Measurements from ENCODE around the gene PCID2.

Gene PCID2

GRCh38 chr13:113216254-113217048, 8.0 kb upstream of the PCID2 start:
- Histone ChIP-seq H3K56ac (ENCODE audit: low read length) (peak overlapping the region; percentile 34), H4K8ac (ENCODE audit: low read depth, low read length) (no peak overlapping the region), H3K4ac (ENCODE audit: low read depth, low read length) (no peak overlapping the region), H3K79me2 (ENCODE audit: control insufficient read depth, insufficient read depth, low read length) (peaks cover 91% of the 10 kb centered on the region), H4K5ac (ENCODE audit: low read length) (no peak overlapping the region), H3K4me3 (ENCODE audit: low read length) (no peak overlapping the region), H3K4me2 (ENCODE audit: low read length) (no peak overlapping the region), H3K27ac (ENCODE audit: low read depth, low read length) (no peak overlapping the region), H2BK120ac (ENCODE audit: low read depth, low read length) (no peak overlapping the region), H3K79me1 (ENCODE audit: low read length) (peaks cover 14% of the 10 kb centered on the region), H3K9ac (ENCODE audit: low read length) (peak overlapping the region; percentile 3), H3K18ac (ENCODE audit: low read length) (no peak overlapping the region), H3K36me3 (ENCODE audit: control insufficient read depth, insufficient read depth, low read length) (peaks cover 1% of the 10 kb centered on the region), H3K27me3 (ENCODE audit: insufficient read depth, low read length, poor library complexity) (no peaks in the 10 kb centered on the region), H2AK5ac (ENCODE audit: low read length) (no peak overlapping the region), H3K23ac (ENCODE audit: low read length) (no peak overlapping the region), H2BK5ac (ENCODE audit: low read length) (no peak overlapping the region), H3K4me1 (ENCODE audit: control insufficient read depth, low read depth, low read length) (peaks cover 4% of the 10 kb centered on the region), H2BK15ac (replicated peaks; ENCODE audit: low read depth) (no peak overlapping the region)
- DNase-seq: peak; percentile 83
- WGBS (ENCODE audit: extremely low coverage, insufficient coverage, low lambda C conversion rate): no CpG with 5 or more reads among the region's 7 CpGs

- H3K9ac ChIP-seq (ENCODE audit: low read length): no peak overlapping the region
- H4K8ac ChIP-seq (ENCODE audit: low read depth, low read length): no peak overlapping the region
- no peak overlapping the region for H2BK5ac ChIP-seq (ENCODE audit: low read length)
- H3K23ac ChIP-seq (ENCODE audit: low read length): no peak overlapping the region
- peaks cover 80% of the 10 kb centered on the region for H3K79me2 ChIP-seq (ENCODE audit: control insufficient read depth, insufficient read depth, low read length)
- no peaks in the 10 kb centered on the region for H3K27me3 ChIP-seq (ENCODE audit: insufficient read depth, low read length, poor library complexity)
- no peak overlapping the region for H3K56ac ChIP-seq (ENCODE audit: low read length)
- no peaks in the 10 kb centered on the region for H3K36me3 ChIP-seq (ENCODE audit: control insufficient read depth, insufficient read depth, low read length)
- no peak overlapping the region for H2AK5ac ChIP-seq (ENCODE audit: low read length)
- no peak overlapping the region for H4K5ac ChIP-seq (ENCODE audit: low read length)
- no CpG with 5 or more reads among the region's 10 CpGs for WGBS (ENCODE audit: extremely low coverage, insufficient coverage, low lambda C conversion rate)
- H3K4me1 ChIP-seq (ENCODE audit: control insufficient read depth, low read depth, low read length): peaks cover 7% of the 10 kb centered on the region
- H3K4ac ChIP-seq (ENCODE audit: low read depth, low read length): no peak overlapping the region
- peak; percentile 77 for DNase-seq
- H3K4me3 ChIP-seq (ENCODE audit: low read length): no peak overlapping the region
- H3K4me2 ChIP-seq (ENCODE audit: low read length): no peak overlapping the region
- peaks cover 9% of the 10 kb centered on the region for H3K79me1 ChIP-seq (ENCODE audit: low read length)
- no peak overlapping the region for H2BK120ac ChIP-seq (ENCODE audit: low read depth, low read length)
- no peak overlapping the region for H3K27ac ChIP-seq (ENCODE audit: low read depth, low read length)
- H3K18ac ChIP-seq (ENCODE audit: low read length): no peak overlapping the region
- H2BK15ac ChIP-seq (replicated peaks; ENCODE audit: low read depth): no peak overlapping the region
Measured at GRCh38 chr13:113211774-113212173, 3.3 kb upstream of the PCID2 start.

GRCh38 chr13:113210833-113211232, 2.4 kb upstream of the PCID2 start:
- H3K79me1 ChIP-seq (ENCODE audit: low read length): peaks cover 9% of the 10 kb centered on the region
- no peak for DNase-seq

GRCh38 chr13:113209759-113210421, 1.4 kb upstream of the PCID2 start:
- no CpG with 5 or more reads among the region's 67 CpGs for WGBS (ENCODE audit: extremely low coverage, insufficient coverage, low lambda C conversion rate)

More at GRCh38 chr13:113210833-113211232, 2.4 kb upstream of the PCID2 start:
- Histone ChIP-seq H3K18ac (ENCODE audit: low read length) (no peak overlapping the region), H3K4ac (ENCODE audit: low read depth, low read length) (no peak overlapping the region), H3K9ac (ENCODE audit: low read length) (peak overlapping the region; percentile 61), H3K4me2 (ENCODE audit: low read length) (peak overlapping the region; percentile 50), H3K4me1 (ENCODE audit: control insufficient read depth, low read depth, low read length) (peaks cover 3% of the 10 kb centered on the region), H2AK5ac (ENCODE audit: low read length) (no peak overlapping the region), H3K79me2 (ENCODE audit: control insufficient read depth, insufficient read depth, low read length) (peaks cover 80% of the 10 kb centered on the region), H2BK5ac (ENCODE audit: low read length) (no peak overlapping the region), H4K8ac (ENCODE audit: low read depth, low read length) (no peak overlapping the region), H2BK120ac (ENCODE audit: low read depth, low read length) (no peak overlapping the region), H4K5ac (ENCODE audit: low read length) (no peak overlapping the region), H3K56ac (ENCODE audit: low read length) (peak overlapping the region; percentile 51), H3K27ac (ENCODE audit: low read depth, low read length) (no peak overlapping the region), H3K4me3 (ENCODE audit: low read length) (no peak overlapping the region), H3K27me3 (ENCODE audit: insufficient read depth, low read length, poor library complexity) (no peaks in the 10 kb centered on the region), H3K36me3 (ENCODE audit: control insufficient read depth, insufficient read depth, low read length) (no peaks in the 10 kb centered on the region), H3K23ac (ENCODE audit: low read length) (no peak overlapping the region), H2BK15ac (replicated peaks; ENCODE audit: low read depth) (no peak overlapping the region)
- WGBS (ENCODE audit: extremely low coverage, insufficient coverage, low lambda C conversion rate): no CpG with 5 or more reads among the region's 6 CpGs

GRCh38 chr13:113209336-113209758, 878 bp upstream of the PCID2 start, which contains the start of gene CUL4A:
CUL4A (plus strand) TSS chr13:113209613; CDS start chr13:113209628, 15 bp downstream.
- Histone ChIP-seq H3K9ac (ENCODE audit: low read length) (peak within 1 kb of the TSS; percentile 93), H3K79me1 (ENCODE audit: low read length) (peaks cover 10% of the 10 kb centered on the region), H3K79me2 (ENCODE audit: control insufficient read depth, insufficient read depth, low read length) (peaks cover 80% of the 10 kb centered on the region), H3K4me3 (ENCODE audit: low read length) (peak within 1 kb of the TSS; percentile 83), H2BK120ac (ENCODE audit: low read depth, low read length) (peak within 1 kb of the TSS; percentile 93), H3K27ac (ENCODE audit: low read depth, low read length) (peak within 1 kb of the TSS; percentile 98), H2BK5ac (ENCODE audit: low read length) (peak within 1 kb of the TSS; percentile 54), H3K18ac (ENCODE audit: low read length) (peak within 1 kb of the TSS; percentile 100), H3K4ac (ENCODE audit: low read depth, low read length) (peak within 1 kb of the TSS; percentile 99), H3K4me1 (ENCODE audit: control insufficient read depth, low read depth, low read length) (peaks cover 3% of the 10 kb centered on the region), H4K5ac (ENCODE audit: low read length) (no peak within 1 kb of the TSS), H3K27me3 (ENCODE audit: insufficient read depth, low read length, poor library complexity) (no peaks in the 10 kb centered on the region), H2BK15ac (replicated peaks; ENCODE audit: low read depth) (no peak within 1 kb of the TSS), H2AK5ac (ENCODE audit: low read length) (no peak within 1 kb of the TSS), H4K8ac (ENCODE audit: low read depth, low read length) (peak within 1 kb of the TSS; percentile 5), H3K23ac (ENCODE audit: low read length) (no peak within 1 kb of the TSS), H3K4me2 (ENCODE audit: low read length) (peak within 1 kb of the TSS; percentile 58), H3K56ac (ENCODE audit: low read length) (peak within 1 kb of the TSS; percentile 96), H3K36me3 (ENCODE audit: control insufficient read depth, insufficient read depth, low read length) (no peaks in the 10 kb centered on the region)
- DNase-seq: peak; percentile 87
- WGBS (ENCODE audit: extremely low coverage, insufficient coverage, low lambda C conversion rate): no CpG with 5 or more reads among the region's 66 CpGs

More at GRCh38 chr13:113209759-113210421, 1.4 kb upstream of the PCID2 start:
- Histone ChIP-seq H4K5ac (ENCODE audit: low read length) (no peak overlapping the region), H3K9ac (ENCODE audit: low read length) (peak overlapping the region; percentile 93), H3K4me3 (ENCODE audit: low read length) (peak overlapping the region; percentile 42), H2BK5ac (ENCODE audit: low read length) (no peak overlapping the region), H2BK15ac (replicated peaks; ENCODE audit: low read depth) (no peak overlapping the region), H3K18ac (ENCODE audit: low read length) (peak overlapping the region; percentile 100), H3K36me3 (ENCODE audit: control insufficient read depth, insufficient read depth, low read length) (no peaks in the 10 kb centered on the region), H3K4me1 (ENCODE audit: control insufficient read depth, low read depth, low read length) (peaks cover 3% of the 10 kb centered on the region), H3K27me3 (ENCODE audit: insufficient read depth, low read length, poor library complexity) (no peaks in the 10 kb centered on the region), H3K4ac (ENCODE audit: low read depth, low read length) (peak overlapping the region; percentile 97), H3K27ac (ENCODE audit: low read depth, low read length) (peak overlapping the region; percentile 98), H2AK5ac (ENCODE audit: low read length) (no peak overlapping the region), H4K8ac (ENCODE audit: low read depth, low read length) (no peak overlapping the region), H3K56ac (ENCODE audit: low read length) (peak overlapping the region; percentile 96), H3K79me2 (ENCODE audit: control insufficient read depth, insufficient read depth, low read length) (peaks cover 80% of the 10 kb centered on the region), H3K23ac (ENCODE audit: low read length) (no peak overlapping the region), H2BK120ac (ENCODE audit: low read depth, low read length) (peak overlapping the region; percentile 88), H3K79me1 (ENCODE audit: low read length) (peaks cover 8% of the 10 kb centered on the region), H3K4me2 (ENCODE audit: low read length) (peak overlapping the region; percentile 58)
- peak; percentile 83 for DNase-seq
